Activated CD4-positive, alpha-beta T cell treated with anti-CD3 and anti-CD28 coated beads, Interleukin-2, amount 50 U/mL, for 24 hours (primary cell): ENCODE measurements around the gene TCEA3.

Experiments
- DNase-seq, 2 donors: peaks; one replicate each; pipeline ENCODE4 v3.0.0-alpha.2; 2020; ENCODE audit warnings: low read depth in 1 of 2, low spot score in 1 of 2

The TCEA3 gene

DNA sequence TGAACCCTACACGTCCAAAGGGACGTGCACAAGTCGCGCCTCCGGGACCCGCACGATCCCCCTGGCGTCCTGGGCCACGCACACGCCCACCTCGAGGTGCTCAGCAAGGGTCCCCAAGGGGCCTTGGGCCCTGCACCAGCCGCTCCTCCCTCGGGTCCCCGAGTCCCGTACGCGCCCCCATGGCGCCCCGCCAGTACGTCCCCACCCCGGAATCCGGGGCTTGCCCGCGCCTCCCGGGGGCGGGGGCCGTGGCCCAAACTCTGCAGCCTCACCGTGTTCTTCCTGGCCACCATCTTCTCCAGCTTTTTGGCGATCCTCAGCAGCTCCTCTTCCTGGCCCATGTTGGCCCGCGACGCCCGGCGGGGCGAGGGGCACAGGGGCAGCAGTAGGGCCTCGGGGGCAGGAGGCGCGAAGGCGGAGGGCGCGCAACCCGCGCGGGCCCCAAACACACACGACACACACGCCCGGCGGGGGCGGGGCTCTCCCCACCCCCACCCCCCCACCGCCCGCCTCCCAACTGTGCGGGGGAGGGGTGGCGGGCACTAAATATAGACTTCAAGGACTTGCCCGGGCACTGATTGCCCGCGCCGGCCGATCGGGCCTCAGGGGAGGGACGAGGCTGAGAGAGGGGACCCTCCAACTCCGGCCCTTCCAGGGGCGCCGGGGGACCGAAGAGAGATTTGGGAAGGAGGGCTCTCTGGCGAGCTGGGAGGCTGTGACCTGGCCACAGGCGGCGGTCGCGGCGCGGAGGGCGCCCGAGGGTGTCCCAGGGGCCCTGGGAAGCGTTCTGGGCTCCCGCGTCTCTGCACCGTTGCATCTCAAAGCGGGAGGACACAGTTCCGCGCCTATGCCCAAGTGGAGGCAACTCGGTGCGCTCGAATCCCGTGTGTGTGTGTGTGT lies at the start of gene TCEA3:
TCEA3 (minus strand) TSS at position 456 of the 900 bp plus-strand sequence; CDS start at position 341, 115 bp downstream.
- DNase-seq: peak in 1 of 2 donors; percentile 6

GRCh38 chr1:23473037-23473800 lies 48.7 kb upstream of the TCEA3 start:
- DNase-seq: no peak

DNA sequence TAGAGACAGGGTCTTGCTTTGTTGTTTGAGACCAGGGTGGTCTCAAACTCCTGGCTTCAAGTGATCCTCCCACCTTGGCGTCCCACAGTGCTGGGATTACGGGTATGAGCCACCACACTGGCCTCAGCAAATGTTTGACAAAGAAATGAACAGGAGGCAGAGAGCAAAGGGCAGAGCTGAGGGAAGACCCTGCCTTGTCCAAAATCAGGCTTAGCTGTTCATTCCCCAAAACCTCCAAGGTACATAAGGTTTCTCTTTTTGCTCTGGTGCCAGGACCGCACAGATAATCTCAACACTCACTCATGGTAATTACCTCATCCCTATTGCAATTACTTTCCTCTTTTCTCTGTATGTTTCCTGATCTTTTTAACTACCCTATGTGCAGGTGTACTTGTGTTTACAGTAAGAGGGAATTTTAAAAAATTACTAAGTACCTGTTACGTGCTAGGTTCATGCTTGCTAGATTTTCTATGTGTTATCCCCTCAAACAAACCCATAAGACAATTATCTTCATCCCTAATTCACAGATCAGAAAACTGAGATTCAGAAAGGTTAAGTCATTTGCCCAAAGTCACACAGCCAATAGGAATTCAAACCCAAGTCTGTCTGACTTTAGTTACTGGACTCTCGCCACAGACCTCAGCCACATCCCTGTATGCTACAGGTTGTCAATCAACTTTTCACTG lies 47.9 kb upstream of the TCEA3 start:
- no peak for DNase-seq

- DNase-seq: no peak
These were observed 47.0 kb upstream of the TCEA3 start for GRCh38 chr1:23471473-23472075.

GRCh38 chr1:23470282-23471070 lies 45.9 kb upstream of the TCEA3 start:
- no peak for DNase-seq

DNA sequence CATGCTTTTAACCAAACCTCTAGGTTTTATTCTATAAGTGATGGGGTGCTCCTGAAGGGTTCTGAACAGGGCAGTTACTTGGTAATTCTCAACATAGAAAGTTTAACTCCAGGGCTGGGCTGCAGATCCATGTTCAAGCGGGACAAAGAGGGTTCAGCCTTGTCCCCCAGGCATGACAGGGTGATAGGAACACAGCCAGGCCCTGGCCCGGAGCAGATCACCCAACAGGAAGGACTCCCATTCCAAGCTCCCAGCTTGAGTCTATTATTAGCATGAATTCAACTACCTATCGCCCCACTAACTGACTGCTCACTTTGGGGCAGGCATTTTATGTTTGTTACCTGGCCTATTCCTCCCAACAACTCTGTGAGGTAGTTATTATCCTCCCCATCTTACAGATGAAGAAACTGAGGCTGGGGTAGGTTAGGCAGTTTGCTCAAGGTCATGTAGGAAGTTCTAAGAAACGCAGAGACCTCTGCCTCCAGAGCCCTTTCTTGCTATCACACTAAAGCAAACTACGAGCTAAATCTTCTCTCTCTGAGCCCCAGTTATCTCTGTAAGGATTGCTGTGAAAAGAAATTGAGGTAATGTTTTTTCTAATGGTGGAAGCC lies 44.9 kb upstream of the TCEA3 start:
- DNase-seq: no peak

GRCh38 chr1:23466423-23466989 lies 42.0 kb upstream of the TCEA3 start:
- no peak for DNase-seq

DNA sequence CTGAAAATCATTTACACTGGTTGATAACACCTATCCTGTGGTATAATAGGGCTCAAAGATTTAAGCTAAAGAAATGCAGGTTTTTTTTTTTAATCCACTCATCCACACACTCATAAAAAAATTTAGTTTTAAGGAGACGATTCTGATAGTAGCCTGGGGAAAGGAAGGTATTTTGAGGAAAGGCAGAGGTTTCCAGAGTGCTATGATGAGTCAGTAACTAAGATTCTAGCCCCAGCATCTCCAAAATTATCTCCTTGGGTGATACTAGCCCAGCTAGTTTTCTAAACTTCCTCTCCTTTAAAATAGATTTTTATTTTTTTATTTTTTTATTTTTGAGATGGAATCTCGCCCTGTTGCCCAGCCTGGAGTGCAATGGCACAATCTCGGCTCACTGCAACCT lies 38.7 kb upstream of the TCEA3 start:
- no peak for DNase-seq

- no peak for DNase-seq
These were observed 38.2 kb upstream of the TCEA3 start for GRCh38 chr1:23462766-23463165.

DNA sequence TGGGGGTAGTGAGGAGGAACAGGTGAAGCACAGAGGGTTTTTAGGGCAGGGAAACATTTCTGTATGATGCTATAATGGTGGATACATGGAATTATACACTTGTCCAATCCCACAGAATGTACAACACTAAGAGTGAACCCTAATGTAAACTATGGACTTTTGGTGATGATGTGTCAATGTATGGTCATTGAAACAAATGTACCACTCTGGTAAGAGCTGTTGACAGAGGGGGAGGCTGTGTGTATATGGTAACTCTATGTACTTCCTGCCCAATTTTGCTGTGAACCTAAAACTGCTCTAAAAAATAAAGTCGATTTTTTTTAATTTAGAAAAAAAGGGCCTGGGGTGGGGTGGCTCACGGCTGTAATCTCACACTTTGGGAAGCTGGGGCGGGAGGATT lies 36.5 kb upstream of the TCEA3 start:
- DNase-seq: no peak

GRCh38 chr1:23460519-23460918 lies 36.0 kb upstream of the TCEA3 start:
- no peak for DNase-seq

DNA sequence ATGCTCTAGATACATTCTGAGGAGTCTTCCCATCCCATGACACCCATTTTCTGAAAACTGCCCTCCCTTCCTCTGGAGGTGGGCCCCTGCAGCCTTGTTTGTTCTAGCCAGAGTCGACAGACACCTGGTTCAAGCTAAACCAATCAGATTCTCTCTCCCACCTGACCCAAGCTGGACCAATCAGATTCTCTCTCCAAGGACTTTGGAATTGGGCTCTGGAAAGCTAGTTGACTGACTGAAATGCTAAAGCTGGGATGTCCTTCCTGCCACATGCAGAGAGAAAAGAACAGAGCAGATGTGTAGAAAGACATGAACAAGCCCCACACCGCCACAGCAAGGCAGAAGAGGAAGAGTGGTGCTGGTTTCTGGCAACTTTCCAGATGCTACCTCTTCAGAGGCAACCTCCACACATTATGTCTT lies 34.8 kb upstream of the TCEA3 start:
- DNase-seq: no peak

DNA sequence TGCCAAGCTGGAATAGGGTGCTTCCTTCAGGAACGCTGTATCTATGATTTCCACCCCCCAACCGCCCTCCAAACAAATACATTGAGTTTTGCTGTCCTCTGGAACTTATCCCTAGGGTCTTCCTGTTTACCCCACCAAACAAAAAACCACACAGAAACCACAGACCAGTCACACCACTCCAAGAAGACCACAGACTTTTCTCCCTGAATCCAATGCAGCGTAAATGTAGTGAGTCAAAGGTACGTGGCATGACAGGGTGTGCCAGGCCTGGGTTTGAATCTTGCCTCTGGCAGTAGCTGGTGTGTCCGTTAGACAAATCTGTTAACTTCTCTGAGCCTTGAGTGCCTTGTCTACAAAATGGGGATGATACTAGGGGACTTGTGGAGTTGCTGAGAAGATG lies 31.7 kb upstream of the TCEA3 start:
- DNase-seq: no peak

GRCh38 chr1:23453455-23454000 lies 29.0 kb upstream of the TCEA3 start:
- no peak for DNase-seq

- no peak for DNase-seq
These were observed 27.5 kb upstream of the TCEA3 start for GRCh38 chr1:23452011-23452411.

- DNase-seq: no peak
These were observed 26.9 kb upstream of the TCEA3 start for GRCh38 chr1:23451441-23451840.

DNA sequence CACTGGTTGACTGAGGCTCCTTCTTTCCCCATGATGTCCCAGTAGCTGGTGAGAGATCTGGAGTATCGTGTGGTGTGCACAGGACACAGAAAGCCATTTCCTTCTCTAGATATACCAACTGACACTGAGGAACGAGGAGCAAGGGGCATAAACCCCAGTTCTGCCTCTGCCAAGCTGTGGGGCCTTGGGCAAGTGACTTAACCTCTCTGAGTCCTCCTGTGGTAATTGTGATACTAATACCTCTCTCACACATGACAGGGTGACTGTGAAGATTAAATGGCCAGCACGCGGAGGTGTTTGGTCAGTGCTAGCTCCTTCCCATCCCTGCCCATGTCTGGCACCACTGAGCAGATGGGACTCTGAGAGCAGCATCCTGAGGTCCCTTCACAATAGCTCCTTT lies 26.3 kb upstream of the TCEA3 start:
- no peak for DNase-seq

DNA sequence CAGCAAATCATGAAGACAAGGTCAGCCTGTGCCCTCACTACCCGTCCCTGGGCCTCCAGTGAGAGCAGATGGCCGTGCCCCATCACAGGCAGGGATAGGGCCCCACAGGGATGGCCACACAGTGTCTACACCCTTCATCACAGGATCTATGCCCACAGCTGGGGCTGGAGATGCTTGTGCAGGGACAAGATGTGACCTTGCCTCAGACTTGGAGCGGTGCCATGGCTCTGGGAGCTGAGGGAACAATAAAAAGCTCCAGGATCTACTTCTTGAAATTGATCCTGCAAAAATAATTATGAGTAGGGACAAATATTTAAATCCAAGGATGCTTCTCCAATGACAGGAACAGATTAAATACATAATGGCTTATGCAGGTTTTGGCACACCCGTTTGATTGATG lies 25.4 kb upstream of the TCEA3 start:
- DNase-seq: no peak

DNA sequence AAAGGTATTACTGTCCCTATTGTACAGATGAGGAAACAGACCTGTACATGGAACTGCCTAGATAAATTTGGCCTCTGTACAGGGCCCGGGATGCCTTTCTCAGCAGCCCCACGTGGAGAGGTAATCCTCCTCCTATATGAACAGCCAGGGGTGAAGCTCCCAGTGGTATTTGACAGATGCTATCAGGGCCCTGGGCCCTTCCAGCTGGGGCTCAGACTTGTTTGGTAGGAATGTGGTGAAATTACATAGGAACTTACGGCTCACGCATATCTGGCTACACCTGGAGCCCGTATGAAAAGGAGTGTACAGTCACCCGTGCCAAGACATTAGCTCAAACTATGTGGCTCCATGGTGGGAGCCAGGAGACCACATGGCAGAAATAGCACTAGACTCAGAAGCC lies 24.8 kb upstream of the TCEA3 start:
- DNase-seq: no peak
